H1 (cell line): Measurements from ENCODE around the gene FNDC11. TPM values are rescaled to one million over a fixed set of nuclear protein-coding genes. Genes with fewer than 3 reads are reported as not detected.

ENCODE experiments used
- CHD1 ChIP-seq: IDR thresholded peaks from 2 replicates; pipeline ENCODE4 v1.6.1; 2012; ENCODE audit warnings: low read depth, low read length, improper control_type of control experiment
- RXRA ChIP-seq: IDR thresholded peaks from 2 replicates; pipeline ENCODE4 v1.6.1; 2011; ENCODE audit warnings: low read depth, mild to moderate bottlenecking, low read length, moderate library complexity; ENCODE audit not compliant: insufficient read depth
- SIN3A ChIP-seq, 2 experiments: IDR thresholded peaks in 1 of 2; conservative IDR thresholded peaks in 1 of 2; 2 replicates each; pipeline ENCODE4 v1.6.1; 2011 to 2012; ENCODE audit warnings: low read length in 2 of 2, improper control_type of control experiment in 1 of 2, low read depth in 1 of 2, mild to moderate bottlenecking in 1 of 2
- SIRT6 ChIP-seq: IDR thresholded peaks from one replicate; pipeline ENCODE4 v1.7.1; 2012; ENCODE audit warnings: low read length, inconsistent platforms
- TEAD4 ChIP-seq: IDR thresholded peaks from 2 replicates; pipeline ENCODE4 v1.6.1; 2012; ENCODE audit warnings: low read depth, low read length, inconsistent platforms, mixed read lengths
- polyA plus RNA-seq, 7 experiments: library from polyadenylated mRNA; depleted of rRNA in 3 of 7; stranded (reverse) in 5 of 7; unstranded in 2 of 7; fragments of >200 nt in 5 of 7; fragments of 200-250 nt in 2 of 7; gene quantifications; 1 replicate in 5 of 7; 2 replicates in 1 of 7; 4 replicates in 1 of 7; pipeline versions ENCODE4 v1.2.1 to v1.2.3, GENCODE V29; 2011 to 2013; ENCODE audit warnings: missing spikeins in 2 of 7, mixed read lengths in 2 of 7
- total RNA-seq: library from RNA; stranded (reverse); fragmentation: NEBNext Ultra II Directional; extraction: Animal tissue kit (Norgen Biotek cat#: 25700); gene quantifications from 2 replicates; pipeline ENCODE4 v1.2.1, GENCODE V29; 2021

Gene FNDC11
- total and polyA plus RNA-seq, 2 of the 8 experiments (the other 6 are each of a cell fraction or from before 2014, with no cell fraction given), result 2.6 to 8.8 TPM

DNA sequence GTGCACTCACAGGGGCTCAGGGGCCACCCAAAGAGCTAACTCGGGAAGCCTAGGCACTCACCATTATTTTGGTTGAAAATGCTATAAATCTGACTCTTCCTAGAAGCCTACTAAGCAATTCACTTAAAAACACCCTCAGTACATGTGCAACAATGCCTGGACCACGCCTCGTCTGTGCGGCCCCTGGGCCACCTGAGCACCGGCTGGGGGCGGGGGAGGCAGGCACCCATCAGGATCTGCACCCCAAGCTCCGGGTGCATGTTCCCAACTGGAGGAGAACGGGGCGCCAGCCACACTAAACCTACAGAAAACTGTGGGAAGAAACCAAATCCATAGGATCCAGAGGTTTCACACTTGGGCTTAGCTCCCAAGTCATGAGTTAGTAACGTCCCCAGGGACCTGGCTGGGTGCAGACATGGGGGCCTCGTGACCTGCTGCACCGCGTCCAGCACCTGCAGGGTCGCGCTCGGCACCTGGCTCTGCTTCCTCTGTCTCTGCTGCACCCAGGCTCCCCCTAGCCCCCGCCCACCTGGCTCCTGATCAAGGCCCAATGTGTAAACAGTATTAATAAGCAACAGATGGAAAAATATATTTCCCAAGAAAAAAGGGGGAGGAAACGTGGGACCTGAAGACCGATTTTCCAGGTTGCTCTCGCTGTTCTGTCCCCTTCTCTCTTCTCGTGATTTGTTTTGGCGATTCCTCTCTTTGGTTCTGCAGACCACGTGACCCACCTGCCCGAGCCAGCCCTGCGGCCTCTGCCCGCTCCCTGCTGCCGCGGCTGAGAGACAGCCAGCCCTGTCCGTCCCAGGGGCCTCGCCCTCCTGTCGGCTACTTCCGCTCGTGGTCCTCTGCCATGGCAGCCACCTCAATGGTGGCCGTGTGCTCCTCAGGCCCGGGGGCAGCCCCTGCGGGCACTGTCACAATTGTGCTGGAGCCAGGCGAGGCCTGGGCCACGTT, 35.6 kb downstream of the FNDC11 start (continued):
- TF ChIP-seq CHD1 (no peak), TEAD4 (no peak), SIN3A (conservative IDR thresholded peaks at IDR 0.05 in 1 of 2, IDR thresholded peaks at IDR 0.05 in 1 of 2; ENCODE audit: low read depth in 1 of 2, low read length in 2 of 2) (no peak), RXRA (no peak), SIRT6 (no peak)
- TF ChIP-seq, all 59 proteins: peak for 0
